ENCODE results near the gene MRM2. TPM values are rescaled to one million over a fixed set of nuclear protein-coding genes. Genes with fewer than 3 reads are reported as not detected.
"Not testable (repeated sequence)": the region's sequence is repeated elsewhere in the genome, so short reads cannot be mapped to it uniquely, and the experiment has no call there.

Gene MRM2
- total RNA-seq, 2 experiments from 2014 or later, result 45.1 to 52.3 TPM

- POLR2A ChIA-PET; H2AFZ ChIP-seq (ENCODE audit: low read length); H4K20me1 ChIP-seq (ENCODE audit: insufficient read depth, low read length); H3K4me3 ChIP-seq (ENCODE audit: low read depth, low read length, poor library complexity, severe bottlenecking); H3K4me1 ChIP-seq (ENCODE audit: insufficient read depth, low read length, poor library complexity, severe bottlenecking); H3K79me2 ChIP-seq (ENCODE audit: insufficient read depth, low read depth, low read length); H3K9me3 ChIP-seq (ENCODE audit: low read length); H3K9me2 ChIP-seq (ENCODE audit: insufficient read depth, low read length); DNase-seq (ENCODE audit: low spot score); H3K27ac ChIP-seq (ENCODE audit: low read depth, low read length, poor library complexity, severe bottlenecking); BruUV-seq (replicated peaks); CTCF ChIA-PET (ENCODE audit: unreplicated experiment); intact Hi-C loops (cut with micrococcal nuclease; ENCODE audit: unreplicated experiment); H3K4me2 ChIP-seq (ENCODE audit: low read length): not testable (repeated sequence)
- peaks cover 20% of the 10 kb centered on the region for H3K36me3 ChIP-seq (ENCODE audit: insufficient read depth, low read length)
Observed at GRCh38 chr7:2269089-2269990, 27.3 kb upstream of the MRM2 start.

- ChIA-PET CTCF (ENCODE audit: unreplicated experiment) (no interaction called here), POLR2A (interaction anchor here (1.0 kb wide), 1 partner anchor 13 kb away, joined by 4 read pairs; no protein-coding TSS in a partner anchor)
- Histone ChIP-seq H3K79me2 (ENCODE audit: insufficient read depth, low read depth, low read length) (no peaks in the 10 kb centered on the region), H3K4me3 (ENCODE audit: low read depth, low read length, poor library complexity, severe bottlenecking) (no peak overlapping the region), H3K4me2 (ENCODE audit: low read length) (no peak overlapping the region), H3K4me1 (ENCODE audit: insufficient read depth, low read length, poor library complexity, severe bottlenecking) (peaks cover 6% of the 10 kb centered on the region), H3K27ac (ENCODE audit: low read depth, low read length, poor library complexity, severe bottlenecking) (no peak overlapping the region), H4K20me1 (ENCODE audit: insufficient read depth, low read length) (no peaks in the 10 kb centered on the region), H3K9me2 (ENCODE audit: insufficient read depth, low read length) (no peaks in the 10 kb centered on the region), H2AFZ (ENCODE audit: low read length) (no peak overlapping the region), H3K36me3 (ENCODE audit: insufficient read depth, low read length) (peaks cover 25% of the 10 kb centered on the region), H3K9me3 (ENCODE audit: low read length) (no peaks in the 10 kb centered on the region)
- BruUV-seq (replicated peaks), result no TSS peak
- intact Hi-C loops (cut with micrococcal nuclease; ENCODE audit: unreplicated experiment), result no loop called here
- DNase-seq (ENCODE audit: low spot score), result no peak
- no peak for TF ChIP-seq EZH2phosphoT487 (IDR thresholded peaks at IDR 0.05; ENCODE audit: borderline replicate concordance, low read depth, low read length)
- TF ChIP-seq CTCF (conservative IDR thresholded peaks at IDR 0.05; ENCODE audit: low read length), result no peak
Observed at GRCh38 chr7:2266911-2267310, 24.9 kb upstream of the MRM2 start.

- Histone ChIP-seq H3K9me2 (ENCODE audit: insufficient read depth, low read length) (no peaks in the 10 kb centered on the region), H3K9me3 (ENCODE audit: low read length) (no peaks in the 10 kb centered on the region), H3K36me3 (ENCODE audit: insufficient read depth, low read length) (peaks cover 23% of the 10 kb centered on the region), H2AFZ (ENCODE audit: low read length) (no peak overlapping the region), H3K4me1 (ENCODE audit: insufficient read depth, low read length, poor library complexity, severe bottlenecking) (peaks cover 21% of the 10 kb centered on the region), H3K4me3 (ENCODE audit: low read depth, low read length, poor library complexity, severe bottlenecking) (no peak overlapping the region), H4K20me1 (ENCODE audit: insufficient read depth, low read length) (no peaks in the 10 kb centered on the region), H3K79me2 (ENCODE audit: insufficient read depth, low read depth, low read length) (no peaks in the 10 kb centered on the region), H3K4me2 (ENCODE audit: low read length) (no peak overlapping the region), H3K27ac (ENCODE audit: low read depth, low read length, poor library complexity, severe bottlenecking) (no peak overlapping the region)
- BruUV-seq (replicated peaks), result no TSS peak
- ChIA-PET POLR2A (no interaction called here), CTCF (ENCODE audit: unreplicated experiment) (no interaction called here)
- DNase-seq (ENCODE audit: low spot score), result no peak
- intact Hi-C loops (cut with micrococcal nuclease; ENCODE audit: unreplicated experiment), result no loop called here
- no peak for TF ChIP-seq EZH2phosphoT487 (IDR thresholded peaks at IDR 0.05; ENCODE audit: borderline replicate concordance, low read depth, low read length)
- no peak for TF ChIP-seq CTCF (conservative IDR thresholded peaks at IDR 0.05; ENCODE audit: low read length)
Observed at GRCh38 chr7:2264158-2264557, 22.2 kb upstream of the MRM2 start.

Measured in OCI-LY7 (cell line).